HL-60 (cell line): Measurements from ENCODE around the gene ANKRD31.
A peak's percentile ranks its signal among the peaks of the same experiment; 100 is the strongest.

Experiments
- DNase-seq, 2 experiments: peaks; one replicate each; pipeline ENCODE4 v3.0.0-alpha.2; 2010 to 2020; ENCODE audit warnings: low read depth in 1 of 2, low spot score in 1 of 2
- H3K27ac ChIP-seq: fragments of 250-450 bp; sonication (Bioruptor Pico); replicated peaks from 2 replicates; pipeline ENCODE4 v1.5.1; 2020; ENCODE audit warnings: mild to moderate bottlenecking, moderate library complexity
- H3K27me3 ChIP-seq: fragments of 250-450 bp; sonication (Bioruptor Pico); 2 replicates; pipeline ENCODE4 v1.5.1; 2021; ENCODE audit warnings: mild to moderate bottlenecking, moderate library complexity; ENCODE audit not compliant: insufficient read depth, poor library complexity, severe bottlenecking
- H3K4me3 ChIP-seq: replicated peaks from 2 replicates; pipeline ENCODE4 v1.5.1; 2011; ENCODE audit warnings: mild to moderate bottlenecking, control low read depth, low read length; ENCODE audit not compliant: insufficient read depth
- CTCF ChIP-seq: IDR thresholded peaks from one replicate; pipeline ENCODE4 v1.5.1; 2011; ENCODE audit warnings: low read length, control low read depth, inconsistent platforms; ENCODE audit not compliant: insufficient read depth
- GABPA ChIP-seq: IDR thresholded peaks from 2 replicates; pipeline ENCODE4 v1.6.1; 2012; ENCODE audit warnings: low read depth
- POLR2AphosphoS5 ChIP-seq: IDR thresholded peaks from 2 replicates; pipeline ENCODE4 v1.6.1; 2012; ENCODE audit warnings: low read depth
- REST ChIP-seq: IDR thresholded peaks from 2 replicates; pipeline ENCODE4 v1.6.1; 2012; ENCODE audit warnings: low read depth; ENCODE audit not compliant: insufficient replicate concordance
- SPI1 ChIP-seq: IDR thresholded peaks from 2 replicates; pipeline ENCODE4 v1.6.1; 2012; ENCODE audit warnings: low read depth, mild to moderate bottlenecking, borderline replicate concordance
- long read RNA-seq: library from polyadenylated mRNA; unstranded; transcript quantifications from one replicate; pipeline ENCODE4 v2.0.0, GENCODE V29; 2020

ANKRD31 gene
- long read RNA-seq, partial matches to known transcripts: 0 of 5 reads
- long read RNA-seq, other reads (novel, unspliced or antisense): 5 of 5 reads

- peak within 1 kb of the TSS; percentile 37 for H3K27ac ChIP-seq
- DNase-seq: peak; percentile 43 to 45
These were observed at the start of gene ANKRD31 for GRCh38 chr5:75236322-75237316. Gene ANKRD31 (minus strand): TSS chr5:75236878. CDS start chr5:75236686, 192 bp downstream.

GRCh38 chr5:75286211-75286773 lies 49.6 kb upstream of the ANKRD31 start:
- Histone ChIP-seq H3K27me3 (no peaks in the 10 kb centered on the region), H3K27ac (no peak overlapping the region), H3K4me3 (no peak overlapping the region)
- DNase-seq: no peak
- TF ChIP-seq SPI1 (no peak), CTCF (no peak), POLR2AphosphoS5 (no peak), REST (no peak), GABPA (no peak)

More at GRCh38 chr5:75236322-75237316, at the start of gene ANKRD31:
- TF ChIP-seq REST: no peak
- peak; percentile 1 for TF ChIP-seq CTCF
- TF ChIP-seq SPI1: no peak
- H3K4me3 ChIP-seq: peak within 1 kb of the TSS; percentile 64
- H3K27me3 ChIP-seq: no peaks in the 10 kb centered on the region

GRCh38 chr5:75282581-75282980 lies 45.9 kb upstream of the ANKRD31 start:
- Histone ChIP-seq H3K27ac (no peak overlapping the region), H3K4me3 (no peak overlapping the region), H3K27me3 (no peaks in the 10 kb centered on the region)
- TF ChIP-seq GABPA (no peak), SPI1 (no peak), CTCF (no peak), POLR2AphosphoS5 (no peak), REST (no peak)
- no peak for DNase-seq
